ENCODE data around the gene DOK3.
A peak's percentile ranks its signal among the peaks of the same experiment; 100 is the strongest.
"Not testable (repeated sequence)": the region's sequence is repeated elsewhere in the genome, so short reads cannot be mapped to it uniquely, and the experiment has no call there.

DOK3 gene

GRCh38 chr5:177489119-177489716 is 20.4 kb downstream of the DOK3 start:
- no peak for TF ChIP-seq CTCF (IDR thresholded peaks at IDR 0.05; ENCODE audit: insufficient read depth, missing control alignments)
- DNase-seq (ENCODE audit: insufficient read length, low spot score): no peak
- no peak for FAIRE-seq

- FAIRE-seq (no peak), DNase-seq (ENCODE audit: insufficient read length, low spot score) (no peak)
- TF ChIP-seq CTCF (IDR thresholded peaks at IDR 0.05; ENCODE audit: insufficient read depth, missing control alignments): peak; percentile 33
Observed at GRCh38 chr5:177487975-177488374, 21.7 kb downstream of the DOK3 start.

- TF ChIP-seq CTCF (IDR thresholded peaks at IDR 0.05; ENCODE audit: insufficient read depth, missing control alignments): no peak
- FAIRE-seq (no peak), DNase-seq (ENCODE audit: insufficient read length, low spot score) (no peak)
Observed at GRCh38 chr5:177487144-177487543, 22.5 kb downstream of the DOK3 start.

- DNase-seq (ENCODE audit: insufficient read length, low spot score) (no peak), FAIRE-seq (no peak)
- TF ChIP-seq CTCF (IDR thresholded peaks at IDR 0.05; ENCODE audit: insufficient read depth, missing control alignments): no peak
Observed at GRCh38 chr5:177486256-177486655, 23.4 kb downstream of the DOK3 start.

- not testable (repeated sequence) for DNase-seq (ENCODE audit: insufficient read length, low spot score); FAIRE-seq
Observed at GRCh38 chr5:177485753-177486152, 23.9 kb downstream of the DOK3 start.

- no peak for TF ChIP-seq CTCF (IDR thresholded peaks at IDR 0.05; ENCODE audit: insufficient read depth, missing control alignments)
- DNase-seq (ENCODE audit: insufficient read length, low spot score): no peak
- FAIRE-seq: no peak
Observed at GRCh38 chr5:177484902-177485549, 24.6 kb downstream of the DOK3 start.

GRCh38 chr5:177483994-177484901 is 25.4 kb downstream of the DOK3 start:
- no peak for TF ChIP-seq CTCF (IDR thresholded peaks at IDR 0.05; ENCODE audit: insufficient read depth, missing control alignments)
- DNase-seq (ENCODE audit: insufficient read length, low spot score) (no peak), FAIRE-seq (no peak)
